MM.1S (cell line): ENCODE measurements around the gene AAMDC.

Experiments
- DNase-seq: peaks from one replicate; pipeline ENCODE4 v3.0.0-alpha.2; 2015
- H2AFZ ChIP-seq: fragments of 300-600 bp; sonication (generic); 2 replicates; pipeline ENCODE4 v1.6.0; 2016; ENCODE audit warnings: antibody characterized with exemption, low read length
- H3F3A ChIP-seq: fragments of 300-600 bp; sonication (generic); 2 replicates; pipeline ENCODE4 v1.6.1; 2016; ENCODE audit warnings: mild to moderate bottlenecking, antibody characterized with exemption, low read length, moderate library complexity, mixed read lengths; ENCODE audit not compliant: insufficient read depth
- H3K27ac ChIP-seq: fragments of 300-600 bp; sonication (generic); 2 replicates; pipeline ENCODE4 v1.5.1; 2016; ENCODE audit warnings: mild to moderate bottlenecking, low read length
- H3K27me3 ChIP-seq: fragments of 300-600 bp; sonication (generic); replicated peaks from 2 replicates; pipeline ENCODE4 v1.6.0; 2016; ENCODE audit warnings: low read length; ENCODE audit not compliant: insufficient read depth
- H3K36me3 ChIP-seq: fragments of 300-600 bp; sonication (generic); replicated peaks from 2 replicates; pipeline ENCODE4 v1.6.1; 2016; ENCODE audit warnings: mild to moderate bottlenecking, low read length, mixed read lengths; ENCODE audit not compliant: insufficient read depth
- H3K4me1 ChIP-seq: fragments of 300-600 bp; sonication (generic); 2 replicates; pipeline ENCODE4 v1.6.1; 2016; ENCODE audit warnings: low read length, mixed read lengths
- H3K4me2 ChIP-seq: fragments of 300-600 bp; sonication (generic); 2 replicates; pipeline ENCODE4 v1.6.0; 2016; ENCODE audit warnings: low read depth, low read length
- H3K4me3 ChIP-seq: fragments of 300-600 bp; sonication (generic); 2 replicates; pipeline ENCODE4 v1.5.1; 2016; ENCODE audit warnings: low read length, mixed read lengths
- H3K79me2 ChIP-seq: fragments of 300-600 bp; sonication (generic); 2 replicates; pipeline ENCODE4 v1.6.1; 2016; ENCODE audit warnings: mixed run types, low read length, mixed read lengths
- H3K9ac ChIP-seq: fragments of 300-600 bp; sonication (generic); 2 replicates; pipeline ENCODE4 v1.6.1; 2016; ENCODE audit warnings: low read length, mixed read lengths
- H3K9me2 ChIP-seq: fragments of 300-600 bp; sonication (generic); replicated peaks from 2 replicates; pipeline ENCODE4 v1.6.1; 2016; ENCODE audit warnings: mild to moderate bottlenecking, low read length, mixed read lengths; ENCODE audit not compliant: insufficient read depth
- H3K9me3 ChIP-seq: fragments of 300-600 bp; sonication (generic); replicated peaks from 2 replicates; pipeline ENCODE4 v1.6.1; 2016; ENCODE audit warnings: mild to moderate bottlenecking, low read length, mixed read lengths; ENCODE audit not compliant: insufficient read depth
- H4K20me1 ChIP-seq: fragments of 300-600 bp; sonication (generic); 2 replicates; pipeline ENCODE4 v1.6.1; 2016; ENCODE audit warnings: mild to moderate bottlenecking, low read length, moderate library complexity, mixed read lengths; ENCODE audit not compliant: insufficient read depth
- CTCF ChIP-seq: fragments of 300-600 bp; sonication (generic); IDR thresholded peaks from 2 replicates; pipeline ENCODE4 v1.5.1; 2016; ENCODE audit warnings: antibody characterized with exemption, low read length, mixed read lengths
- EZH2 ChIP-seq: fragments of 300-600 bp; sonication (generic); optimal IDR thresholded peaks from 2 replicates; pipeline ENCODE3; 2017; ENCODE audit warnings: low read depth, mild to moderate bottlenecking, antibody characterized with exemption, low read length, mixed read lengths
- EZH2phosphoT487 ChIP-seq: fragments of 300-600 bp; sonication (generic); IDR thresholded peaks from 2 replicates; pipeline ENCODE4 v1.6.1; 2018; ENCODE audit warnings: antibody characterized with exemption, low read length

Gene AAMDC

GRCh38 chr11:77778118-77778517, 42.8 kb upstream of the AAMDC start:
- Histone ChIP-seq H3F3A (no peaks in the 10 kb centered on the region), H3K27me3 (no peaks in the 10 kb centered on the region), H3K4me2 (no peak overlapping the region), H3K27ac (no peak overlapping the region), H2AFZ (no peak overlapping the region), H3K4me1 (0 out of 2 replicates have a peak, but pooled peaks cover 3% of the 10 kb centered on the region), H3K9me2 (no peaks in the 10 kb centered on the region), H3K9me3 (no peaks in the 10 kb centered on the region), H3K36me3 (no peaks in the 10 kb centered on the region; the same call in 1 of the 2 replicates), H3K9ac (no peak overlapping the region), H3K79me2 (peaks cover 82% of the 10 kb centered on the region), H3K4me3 (no peak overlapping the region), H4K20me1 (peaks cover 9% of the 10 kb centered on the region)
- TF ChIP-seq EZH2: no peak
- TF ChIP-seq EZH2phosphoT487: no peak
- TF ChIP-seq CTCF: no peak
- no peak for DNase-seq

DNA sequence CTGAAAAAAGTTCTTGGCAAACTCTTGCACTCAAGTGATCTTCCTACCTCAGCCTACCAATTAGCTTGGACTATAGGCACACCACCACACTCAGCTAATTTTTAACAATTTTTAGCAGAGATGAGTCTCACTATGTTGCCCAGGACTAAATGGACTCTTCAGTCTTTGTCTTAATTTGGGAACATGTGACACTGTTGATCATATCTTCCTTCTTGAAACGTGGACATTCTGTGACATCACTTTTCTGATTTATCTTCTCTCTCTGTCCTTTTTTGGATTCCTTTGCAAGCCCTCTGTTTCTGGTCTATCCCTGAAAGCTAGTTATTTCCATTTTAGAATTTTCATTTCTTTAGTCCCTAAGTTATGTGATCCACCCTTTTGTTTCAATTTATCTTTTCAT, 42.4 kb upstream of the AAMDC start:
- H3K79me2 ChIP-seq: peaks cover 82% of the 10 kb centered on the region
- TF ChIP-seq CTCF: no peak
- no peak for TF ChIP-seq EZH2
- TF ChIP-seq EZH2phosphoT487: no peak
- H3K4me3 ChIP-seq: no peak overlapping the region
- H3F3A ChIP-seq: no peaks in the 10 kb centered on the region
- H3K27me3 ChIP-seq: no peaks in the 10 kb centered on the region
- H3K4me1 ChIP-seq: 0 out of 2 replicates have a peak, but pooled peaks cover 3% of the 10 kb centered on the region
- H3K36me3 ChIP-seq: no peaks in the 10 kb centered on the region; the same call in 1 of the 2 replicates
- H3K27ac ChIP-seq: no peak overlapping the region
- H2AFZ ChIP-seq: no peak overlapping the region
- peaks cover 9% of the 10 kb centered on the region for H4K20me1 ChIP-seq
- no peaks in the 10 kb centered on the region for H3K9me3 ChIP-seq
- no peaks in the 10 kb centered on the region for H3K9me2 ChIP-seq
- no peak overlapping the region for H3K4me2 ChIP-seq
- DNase-seq: no peak
- H3K9ac ChIP-seq: no peak overlapping the region

- Histone ChIP-seq H3K4me1 (0 out of 2 replicates have a peak, but pooled peaks cover 3% of the 10 kb centered on the region), H3K36me3 (no peaks in the 10 kb centered on the region; the same call in 1 of the 2 replicates), H3K4me3 (no peak overlapping the region), H4K20me1 (peaks cover 9% of the 10 kb centered on the region), H3K9ac (no peak overlapping the region), H3K4me2 (no peak overlapping the region), H3K9me3 (no peaks in the 10 kb centered on the region), H2AFZ (no peak overlapping the region), H3K27ac (no peak overlapping the region), H3F3A (no peaks in the 10 kb centered on the region), H3K9me2 (no peaks in the 10 kb centered on the region), H3K27me3 (no peaks in the 10 kb centered on the region), H3K79me2 (peaks cover 83% of the 10 kb centered on the region)
- no peak for DNase-seq
- TF ChIP-seq EZH2 (no peak), CTCF (no peak), EZH2phosphoT487 (no peak)
Measured at GRCh38 chr11:77779935-77780334, 41.0 kb upstream of the AAMDC start.
